Measurements from ENCODE around the gene SPESP1.

Gene SPESP1

GRCh38 chr15:68930268-68931022 is at the start of gene SPESP1:
TSS of gene SPESP1 (plus strand) at chr15:68930525. CDS start at chr15:68930654, 129 bp downstream.
- DNase-seq (ENCODE audit: low read depth): peak; percentile 24

GRCh38 chr15:68885070-68885469 is 45.3 kb upstream of the SPESP1 start:
- DNase-seq (ENCODE audit: low read depth): no peak

GRCh38 chr15:68887120-68887519 is 43.2 kb upstream of the SPESP1 start:
- DNase-seq (ENCODE audit: low read depth): no peak

DNA sequence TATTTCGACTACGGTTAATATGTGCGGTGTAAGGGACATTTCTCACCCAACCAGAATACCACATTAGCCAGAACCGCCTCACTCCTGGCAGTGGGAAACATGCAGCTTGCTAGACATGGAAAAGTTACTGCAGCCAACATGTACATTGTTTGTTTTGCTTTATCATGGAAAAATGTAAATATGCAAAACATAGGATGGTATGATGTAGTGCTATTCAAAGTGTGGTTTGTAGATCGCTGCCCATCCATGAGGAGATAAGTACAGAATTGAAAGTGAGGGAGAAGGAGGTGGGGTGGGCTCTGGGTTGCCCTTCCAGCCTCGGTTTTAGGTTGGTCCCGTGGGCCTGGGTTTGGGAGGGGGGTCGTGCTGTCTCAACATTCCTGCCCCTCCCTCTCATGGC is 42.5 kb upstream of the SPESP1 start:
- DNase-seq (ENCODE audit: low read depth): no peak

DNA sequence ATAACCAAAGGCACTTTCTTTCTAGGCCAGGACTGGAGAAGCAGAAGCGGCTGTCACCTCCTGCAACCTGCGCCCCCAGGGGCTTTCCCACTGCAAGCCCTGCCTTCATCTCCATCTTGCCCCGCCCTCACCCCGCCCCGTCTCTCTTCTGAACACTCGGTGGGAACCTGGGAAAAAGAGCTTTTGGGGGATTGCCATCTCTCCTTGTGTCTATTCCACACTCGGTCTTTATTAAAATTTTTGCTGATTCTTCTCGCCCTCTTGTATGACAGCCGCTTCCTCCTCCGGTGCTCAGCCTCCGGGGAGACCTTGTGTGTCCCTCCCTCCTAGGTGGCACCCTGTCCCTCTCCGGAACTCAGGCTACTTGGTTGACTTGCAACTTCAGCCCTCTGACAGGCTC is 41.9 kb upstream of the SPESP1 start:
- no peak for DNase-seq (ENCODE audit: low read depth)

DNA sequence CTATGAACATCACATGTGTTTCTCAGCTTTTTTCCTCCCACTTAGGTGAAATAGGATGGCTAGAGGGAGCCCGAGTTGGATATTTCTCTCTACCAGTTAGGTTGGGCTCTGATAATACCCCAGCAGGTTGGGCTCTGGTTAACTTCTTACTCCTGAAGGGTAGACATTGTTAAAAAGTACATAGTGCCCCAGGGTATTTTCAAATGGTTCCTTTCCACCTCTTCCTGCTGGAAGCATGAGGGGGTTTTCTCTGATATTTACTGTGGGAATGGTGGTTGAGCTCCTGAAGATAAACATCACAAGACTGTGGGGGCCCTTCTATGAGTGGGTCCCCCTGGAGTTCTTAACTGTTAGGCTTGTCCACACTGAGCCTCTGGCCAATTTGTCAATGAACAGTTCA is 36.1 kb upstream of the SPESP1 start:
- DNase-seq (ENCODE audit: low read depth): no peak

GRCh38 chr15:68896178-68896577 is 34.1 kb upstream of the SPESP1 start:
- no peak for DNase-seq (ENCODE audit: low read depth)

DNA sequence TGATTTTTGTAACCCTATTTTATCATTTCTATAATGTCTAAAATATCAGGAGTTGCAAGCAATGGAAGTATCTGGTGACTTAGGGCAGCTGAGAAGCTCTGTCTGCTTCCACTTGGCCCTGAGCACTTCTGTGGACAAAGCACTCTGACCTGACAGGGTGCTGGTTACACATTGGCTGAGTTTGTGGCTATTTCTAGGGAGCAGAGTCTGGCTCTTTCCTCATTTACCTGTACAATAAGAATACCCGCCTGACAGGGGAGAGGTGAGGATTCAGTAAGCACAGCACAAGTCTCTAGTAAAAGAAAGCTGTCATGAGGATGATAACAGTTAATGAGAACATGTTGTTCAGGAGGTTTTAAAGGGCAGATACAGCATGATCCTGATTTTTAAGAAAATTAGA is 33.3 kb upstream of the SPESP1 start:
- no peak for DNase-seq (ENCODE audit: low read depth)

DNA sequence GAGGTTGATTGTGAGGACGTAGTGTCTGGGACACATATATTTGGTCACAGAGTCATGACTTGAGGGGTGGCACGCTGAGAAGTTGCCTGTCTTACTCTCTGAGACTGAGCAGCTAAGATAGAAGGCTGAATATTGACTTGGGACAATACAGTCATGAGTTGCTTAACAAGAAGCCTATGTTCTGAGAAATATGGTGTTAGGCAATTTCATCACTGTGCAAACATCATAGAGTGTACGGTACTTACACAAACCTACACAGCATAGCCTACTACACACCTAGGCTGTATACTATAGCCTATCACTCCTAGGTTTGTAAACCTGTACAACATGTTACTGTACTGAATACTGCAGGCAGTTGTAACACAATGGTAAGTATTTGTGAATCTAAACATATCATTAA is 30.3 kb upstream of the SPESP1 start:
- no peak for DNase-seq (ENCODE audit: low read depth)

- no peak for DNase-seq (ENCODE audit: low read depth)
These were observed 22.9 kb upstream of the SPESP1 start for GRCh38 chr15:68907396-68907923.

- no peak for DNase-seq (ENCODE audit: low read depth)
These were observed 20.7 kb upstream of the SPESP1 start for GRCh38 chr15:68909601-68910100.

- no peak for DNase-seq (ENCODE audit: low read depth)
These were observed 20.0 kb upstream of the SPESP1 start for GRCh38 chr15:68910341-68910740.

DNA sequence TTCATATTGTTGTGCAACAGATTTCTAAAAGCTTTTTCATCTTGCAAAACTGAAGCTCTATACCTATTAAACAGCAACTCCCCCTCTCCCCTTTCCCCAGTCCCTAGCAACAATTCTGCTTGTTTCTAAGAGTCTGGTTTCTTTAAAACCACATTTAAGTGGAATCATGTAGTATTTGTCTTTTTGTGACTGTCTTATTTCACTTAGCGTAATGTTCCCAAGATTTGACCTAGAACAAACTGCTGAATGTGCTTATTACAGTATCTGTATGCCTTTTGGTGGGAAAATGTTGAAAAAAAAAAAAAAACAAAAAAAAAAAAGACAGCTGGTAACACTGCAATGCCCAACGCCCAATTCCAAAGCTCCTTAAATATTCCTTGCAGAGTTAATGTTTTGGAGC is 19.5 kb upstream of the SPESP1 start:
- DNase-seq (ENCODE audit: low read depth): no peak

DNA sequence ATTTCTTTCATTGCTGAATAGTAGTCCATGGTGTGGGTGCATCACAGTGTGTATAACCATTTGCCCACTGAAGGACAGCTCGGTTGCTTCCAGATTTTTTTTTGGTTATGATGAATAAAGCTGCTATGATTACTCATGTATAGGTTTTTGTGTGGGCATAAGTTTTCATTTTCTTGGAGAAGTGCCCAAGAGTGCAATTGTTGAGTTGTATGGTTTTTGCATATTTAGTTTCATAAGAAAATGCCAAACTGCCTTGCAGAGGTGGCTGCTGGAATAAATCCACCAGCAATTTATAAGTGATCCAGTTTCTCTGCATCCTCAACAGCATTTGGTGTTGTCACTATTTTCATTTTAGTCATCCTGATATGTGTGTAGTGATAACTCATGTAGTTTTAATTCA is 8.4 kb upstream of the SPESP1 start:
- no peak for DNase-seq (ENCODE audit: low read depth)

DNA sequence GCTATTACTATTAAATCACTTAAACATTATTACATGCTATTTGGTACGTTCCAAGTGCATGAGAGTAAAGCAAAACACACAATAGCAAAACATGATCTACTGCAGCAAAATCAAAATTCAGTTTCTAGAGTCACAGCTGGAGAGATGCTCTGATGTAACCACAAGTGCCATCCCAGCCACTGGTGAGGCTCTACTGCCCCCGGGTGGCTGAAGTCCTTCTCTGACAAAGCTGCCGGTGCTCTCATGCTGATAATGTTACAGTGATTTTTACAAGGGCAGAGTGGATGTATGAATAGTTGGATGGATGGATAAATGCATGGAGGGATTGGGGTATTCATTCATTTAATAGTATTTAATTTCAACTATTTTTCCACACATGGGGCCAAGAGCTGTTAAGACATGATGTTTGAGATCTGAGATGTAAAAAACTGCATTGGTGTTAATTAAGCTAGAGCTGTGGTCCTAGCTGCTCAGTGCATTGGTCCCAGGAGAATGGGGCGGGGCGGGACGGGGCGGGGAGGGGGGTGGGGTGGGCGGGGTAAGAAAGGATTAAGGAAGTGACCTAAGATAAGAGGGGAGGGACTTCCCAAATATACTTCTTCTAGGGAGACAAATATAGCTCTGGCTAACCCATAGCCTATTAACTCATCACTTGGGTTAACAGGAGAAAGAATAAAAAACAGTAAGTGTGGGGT is 5.3 kb upstream of the SPESP1 start:
- DNase-seq (ENCODE audit: low read depth): peak; percentile 24

- DNase-seq (ENCODE audit: low read depth): no peak
These were observed 2.7 kb downstream of the SPESP1 start for GRCh38 chr15:68933001-68933400.

DNA sequence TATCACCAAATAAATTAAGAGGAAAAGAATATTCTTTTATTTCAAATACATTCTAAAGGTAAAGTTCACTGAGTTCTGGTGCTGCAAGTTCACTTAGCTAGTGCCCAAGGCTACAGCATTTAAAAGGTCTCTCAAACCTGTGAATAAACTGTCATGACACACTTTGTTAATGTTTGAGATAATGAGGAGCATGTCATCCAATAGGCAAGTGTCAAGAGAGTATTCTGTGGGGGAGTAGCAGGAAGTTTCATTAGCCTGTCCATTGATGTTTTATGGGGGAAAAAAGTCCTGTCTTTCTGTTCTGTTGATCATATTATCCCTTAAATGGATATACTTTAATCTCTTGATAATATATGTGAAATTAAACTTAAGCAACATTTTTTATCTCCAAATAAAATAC is 4.0 kb downstream of the SPESP1 start:
- DNase-seq (ENCODE audit: low read depth): no peak

DNA sequence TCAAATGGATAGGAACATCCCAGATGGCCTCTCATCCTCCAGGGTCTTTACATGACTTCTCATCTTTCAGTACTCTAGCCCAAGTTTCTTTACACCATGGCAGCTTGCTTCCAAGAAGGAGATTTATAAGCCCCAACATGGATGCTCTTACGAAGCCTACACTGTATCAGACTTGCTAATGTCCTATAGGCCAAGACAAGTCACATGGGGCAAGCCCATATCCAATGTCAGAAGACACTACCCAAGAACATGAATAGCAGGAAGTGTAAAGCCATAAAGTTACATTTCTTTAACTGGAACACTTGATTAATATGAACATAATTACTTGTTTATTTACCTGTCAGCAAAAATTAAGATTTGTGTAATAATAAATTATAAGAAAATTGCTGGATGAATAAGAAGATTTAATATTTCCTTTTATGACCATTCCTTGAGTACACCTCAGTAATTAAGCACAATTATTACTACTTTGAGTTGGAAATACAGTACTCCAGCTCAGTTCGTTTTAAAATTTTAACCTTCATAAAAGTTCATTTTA is 5.1 kb downstream of the SPESP1 start:
- DNase-seq (ENCODE audit: low read depth): no peak

- DNase-seq (ENCODE audit: low read depth): no peak
These were observed 9.2 kb downstream of the SPESP1 start for GRCh38 chr15:68939501-68939900.

DNA sequence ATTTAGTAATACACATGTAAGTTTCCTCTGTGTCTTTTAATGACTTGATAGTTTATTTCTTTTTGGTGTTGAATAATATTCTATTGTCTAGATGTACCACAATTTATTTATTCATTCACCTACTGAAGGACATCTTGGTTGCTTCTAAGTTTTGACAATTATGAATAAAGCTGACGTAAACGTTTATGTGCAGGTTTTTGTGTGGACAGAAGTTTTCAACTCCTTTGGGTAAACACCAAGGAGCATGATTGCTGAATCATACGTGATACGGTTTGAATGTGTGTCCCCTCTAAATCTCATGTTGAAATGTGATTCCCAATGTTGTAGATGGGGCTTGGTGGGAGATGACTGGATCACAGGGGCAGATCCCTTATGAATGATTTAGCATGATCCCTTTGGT is 21.5 kb downstream of the SPESP1 start:
- no peak for DNase-seq (ENCODE audit: low read depth)

DNA sequence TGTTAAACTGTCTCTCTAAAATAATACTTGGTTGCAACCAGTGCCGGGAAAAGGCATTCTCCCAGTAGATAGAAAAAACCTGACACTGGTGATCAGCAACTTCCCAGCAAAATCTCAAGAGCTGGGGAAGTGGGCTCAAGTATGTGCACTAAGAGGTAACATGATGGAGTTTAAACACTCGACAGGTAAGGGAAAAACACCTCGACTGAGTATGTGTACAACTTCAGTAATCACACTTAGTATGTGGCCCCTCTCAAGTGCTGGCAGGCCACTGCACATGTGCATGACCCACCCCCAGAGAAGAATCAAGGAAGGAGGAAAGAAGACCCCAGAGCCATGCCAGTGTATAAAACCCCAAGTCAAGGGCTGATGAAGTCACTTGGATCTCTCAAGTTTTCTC is 27.4 kb downstream of the SPESP1 start:
- no peak for DNase-seq (ENCODE audit: low read depth)

DNA sequence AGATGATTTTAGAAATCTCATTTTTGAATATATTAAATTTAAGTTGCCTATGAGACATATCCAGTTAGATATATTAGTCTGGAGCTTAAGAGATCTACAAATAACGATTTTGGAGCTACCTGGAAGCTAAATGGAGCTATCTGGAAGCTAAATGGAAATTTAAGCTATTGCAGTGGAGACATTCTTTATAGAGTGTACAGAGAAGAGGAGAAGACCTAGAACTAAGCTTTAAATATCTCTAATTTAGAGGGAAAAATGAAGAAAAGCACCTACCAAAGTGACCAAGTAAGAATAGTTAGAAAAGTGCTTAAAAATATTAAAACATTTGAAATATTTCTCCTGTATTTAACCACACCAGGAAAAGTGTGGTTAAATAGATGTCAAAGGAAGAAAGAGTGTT is 28.3 kb downstream of the SPESP1 start:
- DNase-seq (ENCODE audit: low read depth): no peak

DNA sequence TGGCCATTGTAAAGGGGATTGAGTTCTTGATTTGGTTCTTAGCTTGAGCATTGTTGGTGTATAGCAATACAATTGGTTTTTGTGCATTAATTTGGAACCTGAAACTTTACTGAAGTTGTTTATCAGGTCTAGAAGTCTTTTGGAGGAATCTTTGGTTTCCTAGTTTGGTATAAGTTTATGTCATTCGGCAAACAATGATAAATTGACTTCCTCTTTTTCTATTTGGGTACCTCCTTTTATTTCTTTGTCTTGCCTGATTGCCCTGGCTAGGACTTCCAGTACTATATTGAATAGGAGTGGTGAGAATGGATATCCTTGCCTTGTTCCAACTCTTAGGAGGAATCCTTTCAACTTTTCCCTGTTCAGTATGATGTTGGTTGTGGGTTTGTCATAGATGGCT is 32.1 kb downstream of the SPESP1 start:
- DNase-seq (ENCODE audit: low read depth): no peak
